ENCODE measurements around the gene SUN2. TPM values are rescaled to one million over a fixed set of nuclear protein-coding genes. Genes with fewer than 3 reads are reported as not detected.
A peak's percentile ranks its signal among the peaks of the same experiment; 100 is the strongest.

The SUN2 gene
- total and polyA plus RNA-seq, 2 donors (not counting 1 experiment from before 2014, with no cell fraction given): 27.4 to 76.6 TPM

DNA sequence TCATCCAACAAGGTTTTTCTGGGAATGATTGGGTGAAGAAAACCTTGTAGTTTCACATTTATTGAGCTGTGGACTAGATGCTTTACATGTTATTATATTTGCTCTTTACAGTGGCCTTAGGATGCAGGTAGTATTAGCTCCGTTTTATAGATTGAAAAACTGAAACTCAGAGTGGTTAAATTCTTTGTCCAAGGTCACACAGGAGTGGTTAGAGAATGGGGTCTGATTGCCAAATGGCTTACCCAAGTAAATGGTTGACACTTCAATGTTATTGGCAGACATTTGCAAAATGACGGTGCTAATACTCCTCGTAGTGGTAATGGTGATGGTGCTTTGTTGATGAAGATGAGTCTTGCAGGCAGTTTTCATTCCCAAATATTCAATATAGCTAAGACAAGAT, 47.8 kb downstream of the SUN2 start:
- Histone ChIP-seq H3K9me3 (ENCODE audit: control insufficient read depth, insufficient read depth, low read depth, low read length) (no peaks in the 10 kb centered on the region), H3K79me2 (ENCODE audit: control insufficient read depth, insufficient read depth, low read length) (peaks cover 64% of the 10 kb centered on the region), H3K27ac (ENCODE audit: insufficient read depth, low read length) (no peak overlapping the region), H3K4me3 (replicated peaks in 1 of 4; ENCODE audit: control extremely low read depth in 1 of 4, insufficient read depth in 1 of 4, low read depth in 3 of 4, low read length in 4 of 4) (peak overlapping the region in 2 of 4 experiments; percentile 64 to 96), H3K9ac (ENCODE audit: insufficient read depth, low read length) (no peak overlapping the region), H2AFZ (ENCODE audit: low read length) (no peak overlapping the region), H3K36me3 (ENCODE audit: control insufficient read depth, insufficient read depth, low read length) (peaks cover 1% of the 10 kb centered on the region), H3K4me1 (ENCODE audit: control insufficient read depth, extremely low read depth, insufficient read depth, low read length) (peaks cover 7% of the 10 kb centered on the region), H3K4me2 (ENCODE audit: extremely low read depth, insufficient read depth, low read length) (no peak overlapping the region), H4K20me1 (ENCODE audit: control insufficient read depth, extremely low read depth, insufficient read depth, low read length) (no peaks in the 10 kb centered on the region), H3K27me3 (ENCODE audit: control insufficient read depth, insufficient read depth, low read length) (no peaks in the 10 kb centered on the region)
- no peak for TF ChIP-seq EZH2 (IDR thresholded peaks at IDR 0.05; ENCODE audit: low read length, missing control alignments)
- TF ChIP-seq, protein P1, sequence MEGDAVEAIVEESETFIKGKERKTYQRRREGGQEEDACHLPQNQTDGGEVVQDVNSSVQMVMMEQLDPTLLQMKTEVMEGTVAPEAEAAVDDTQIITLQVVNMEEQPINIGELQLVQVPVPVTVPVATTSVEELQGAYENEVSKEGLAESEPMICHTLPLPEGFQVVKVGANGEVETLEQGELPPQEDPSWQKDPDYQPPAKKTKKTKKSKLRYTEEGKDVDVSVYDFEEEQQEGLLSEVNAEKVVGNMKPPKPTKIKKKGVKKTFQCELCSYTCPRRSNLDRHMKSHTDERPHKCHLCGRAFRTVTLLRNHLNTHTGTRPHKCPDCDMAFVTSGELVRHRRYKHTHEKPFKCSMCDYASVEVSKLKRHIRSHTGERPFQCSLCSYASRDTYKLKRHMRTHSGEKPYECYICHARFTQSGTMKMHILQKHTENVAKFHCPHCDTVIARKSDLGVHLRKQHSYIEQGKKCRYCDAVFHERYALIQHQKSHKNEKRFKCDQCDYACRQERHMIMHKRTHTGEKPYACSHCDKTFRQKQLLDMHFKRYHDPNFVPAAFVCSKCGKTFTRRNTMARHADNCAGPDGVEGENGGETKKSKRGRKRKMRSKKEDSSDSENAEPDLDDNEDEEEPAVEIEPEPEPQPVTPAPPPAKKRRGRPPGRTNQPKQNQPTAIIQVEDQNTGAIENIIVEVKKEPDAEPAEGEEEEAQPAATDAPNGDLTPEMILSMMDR (conservative IDR thresholded peaks at IDR 0.05 in 1 of 2, IDR thresholded peaks at IDR 0.05 in 1 of 2; ENCODE audit: low read depth in 1 of 2, low read length in 2 of 2): no peak
- no peak for DNase-seq (ENCODE audit: low read depth in 2 of 2)

DNA sequence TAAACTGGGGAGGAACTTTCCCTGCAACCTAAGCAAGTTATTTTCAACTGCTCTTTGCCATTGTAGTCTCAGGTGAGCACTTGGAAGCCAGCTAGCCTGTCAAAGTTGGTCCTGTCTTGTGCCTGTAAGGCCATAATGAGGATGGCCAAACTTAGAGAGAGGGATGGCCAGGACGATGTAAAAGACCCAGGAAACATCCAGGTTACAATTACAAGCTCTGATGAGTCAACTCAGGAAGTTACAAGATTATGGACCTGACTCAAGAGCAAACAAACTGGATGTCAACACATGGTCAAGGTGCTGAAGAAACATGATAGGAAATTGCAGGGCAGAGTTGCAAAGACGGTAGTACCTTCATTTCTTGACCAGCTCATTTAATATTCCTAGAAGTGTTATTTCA, 48.5 kb downstream of the SUN2 start:
- Histone ChIP-seq H3K4me3 (replicated peaks in 1 of 4; ENCODE audit: control extremely low read depth in 1 of 4, insufficient read depth in 1 of 4, low read depth in 3 of 4, low read length in 4 of 4) (peak overlapping the region; percentile 64 to 96 (median 85)), H3K4me2 (ENCODE audit: extremely low read depth, insufficient read depth, low read length) (peak overlapping the region; percentile 79), H2AFZ (ENCODE audit: low read length) (no peak overlapping the region), H3K9me3 (ENCODE audit: control insufficient read depth, insufficient read depth, low read depth, low read length) (no peaks in the 10 kb centered on the region), H3K27me3 (ENCODE audit: control insufficient read depth, insufficient read depth, low read length) (no peaks in the 10 kb centered on the region), H3K4me1 (ENCODE audit: control insufficient read depth, extremely low read depth, insufficient read depth, low read length) (peaks cover 7% of the 10 kb centered on the region), H3K9ac (ENCODE audit: insufficient read depth, low read length) (no peak overlapping the region), H3K36me3 (ENCODE audit: control insufficient read depth, insufficient read depth, low read length) (no peaks in the 10 kb centered on the region), H3K27ac (ENCODE audit: insufficient read depth, low read length) (peak overlapping the region; percentile 95), H4K20me1 (ENCODE audit: control insufficient read depth, extremely low read depth, insufficient read depth, low read length) (no peaks in the 10 kb centered on the region), H3K79me2 (ENCODE audit: control insufficient read depth, insufficient read depth, low read length) (peaks cover 58% of the 10 kb centered on the region)
- DNase-seq (ENCODE audit: low read depth in 2 of 2): peak; percentile 22 to 53
- TF ChIP-seq, protein P1 (conservative IDR thresholded peaks at IDR 0.05 in 1 of 2, IDR thresholded peaks at IDR 0.05 in 1 of 2; ENCODE audit: low read depth in 1 of 2, low read length in 2 of 2): no peak
- no peak for TF ChIP-seq EZH2 (IDR thresholded peaks at IDR 0.05; ENCODE audit: low read length, missing control alignments)

DNA sequence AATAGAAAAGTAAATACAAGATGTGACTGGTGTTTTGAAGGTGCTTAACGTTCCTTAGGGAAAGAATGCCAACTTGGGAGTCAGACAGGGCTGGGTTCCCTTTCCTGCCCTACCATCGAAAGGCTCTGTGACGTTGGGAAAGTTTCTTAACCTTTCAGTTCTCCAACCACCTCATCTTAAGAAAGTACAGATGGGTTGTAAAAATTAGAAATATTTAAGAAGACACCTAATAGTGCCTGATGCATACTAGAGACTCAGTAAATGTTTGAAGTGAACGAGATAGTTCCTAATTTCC, 49.0 kb downstream of the SUN2 start:
- peaks cover 7% of the 10 kb centered on the region for H3K4me1 ChIP-seq (ENCODE audit: control insufficient read depth, extremely low read depth, insufficient read depth, low read length)
- H3K36me3 ChIP-seq (ENCODE audit: control insufficient read depth, insufficient read depth, low read length): no peaks in the 10 kb centered on the region
- H3K27ac ChIP-seq (ENCODE audit: insufficient read depth, low read length): peak overlapping the region; percentile 95
- no peak overlapping the region for H2AFZ ChIP-seq (ENCODE audit: low read length)
- H3K27me3 ChIP-seq (ENCODE audit: control insufficient read depth, insufficient read depth, low read length): no peaks in the 10 kb centered on the region
- no peak for DNase-seq (ENCODE audit: low read depth in 2 of 2)
- TF ChIP-seq EZH2 (IDR thresholded peaks at IDR 0.05; ENCODE audit: low read length, missing control alignments): no peak
- TF ChIP-seq, protein P1 (conservative IDR thresholded peaks at IDR 0.05 in 1 of 2, IDR thresholded peaks at IDR 0.05 in 1 of 2; ENCODE audit: low read depth in 1 of 2, low read length in 2 of 2): no peak
- peak overlapping the region; percentile 79 for H3K4me2 ChIP-seq (ENCODE audit: extremely low read depth, insufficient read depth, low read length)
- no peaks in the 10 kb centered on the region for H4K20me1 ChIP-seq (ENCODE audit: control insufficient read depth, extremely low read depth, insufficient read depth, low read length)
- H3K79me2 ChIP-seq (ENCODE audit: control insufficient read depth, insufficient read depth, low read length): peaks cover 54% of the 10 kb centered on the region
- peak overlapping the region; percentile 97 for H3K9ac ChIP-seq (ENCODE audit: insufficient read depth, low read length)
- H3K4me3 ChIP-seq (replicated peaks in 1 of 4; ENCODE audit: control extremely low read depth in 1 of 4, insufficient read depth in 1 of 4, low read depth in 3 of 4, low read length in 4 of 4): peak overlapping the region; percentile 64 to 96 (median 85)
- H3K9me3 ChIP-seq (ENCODE audit: control insufficient read depth, insufficient read depth, low read depth, low read length): no peaks in the 10 kb centered on the region

Measured in fibroblast of lung (primary cell).